Measurements from ENCODE around the gene FUT9.
A peak's percentile ranks its signal among the peaks of the same experiment; 100 is the strongest.

Gene FUT9

GRCh38 chr6:96075826-96076225, 60.1 kb downstream of the FUT9 start:
- in situ Hi-C loops (cut with HindIII; ENCODE audit: low sequenced_read_pairs): no loop called here
- H3K4me3 ChIP-seq (ENCODE audit: low read depth, low read length): no peak overlapping the region
- no peak for TF ChIP-seq CTCF (IDR thresholded peaks at IDR 0.05; ENCODE audit: low read depth, low read length, missing control alignments)
- DNase-seq (ENCODE audit: low read depth): no peak

- no peak for DNase-seq (ENCODE audit: low read depth)
- in situ Hi-C loops (cut with HindIII; ENCODE audit: low sequenced_read_pairs): no loop called here
- TF ChIP-seq CTCF (IDR thresholded peaks at IDR 0.05; ENCODE audit: low read depth, low read length, missing control alignments): no peak
- no peak overlapping the region for H3K4me3 ChIP-seq (ENCODE audit: low read depth, low read length)
These were observed 71.0 kb downstream of the FUT9 start for GRCh38 chr6:96086745-96087144.

DNA sequence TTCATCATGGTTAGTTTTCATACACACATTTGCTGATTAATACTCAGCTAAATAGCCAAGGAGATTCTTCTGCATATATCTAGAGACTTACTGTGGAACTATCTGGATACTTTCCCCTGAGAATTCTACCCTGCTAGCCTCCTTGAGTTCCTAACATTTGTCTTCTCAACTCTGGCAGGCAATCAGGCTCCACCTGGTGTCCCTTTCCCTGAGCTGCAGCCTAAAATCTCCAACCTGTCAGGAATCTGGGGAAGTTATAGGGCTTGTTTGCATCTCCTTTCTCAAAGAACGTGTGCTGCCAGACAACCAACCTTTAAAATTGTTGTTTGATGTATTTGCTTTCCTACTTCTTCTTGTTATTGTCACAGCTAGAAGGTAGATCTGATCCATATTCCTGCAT, 73.4 kb downstream of the FUT9 start:
- in situ Hi-C loops (cut with HindIII; ENCODE audit: low sequenced_read_pairs): no loop called here
- peak; percentile 1 for DNase-seq (ENCODE audit: low read depth)
- peak; percentile 54 for TF ChIP-seq CTCF (IDR thresholded peaks at IDR 0.05; ENCODE audit: low read depth, low read length, missing control alignments)
- no peak overlapping the region for H3K4me3 ChIP-seq (ENCODE audit: low read depth, low read length)

DNA sequence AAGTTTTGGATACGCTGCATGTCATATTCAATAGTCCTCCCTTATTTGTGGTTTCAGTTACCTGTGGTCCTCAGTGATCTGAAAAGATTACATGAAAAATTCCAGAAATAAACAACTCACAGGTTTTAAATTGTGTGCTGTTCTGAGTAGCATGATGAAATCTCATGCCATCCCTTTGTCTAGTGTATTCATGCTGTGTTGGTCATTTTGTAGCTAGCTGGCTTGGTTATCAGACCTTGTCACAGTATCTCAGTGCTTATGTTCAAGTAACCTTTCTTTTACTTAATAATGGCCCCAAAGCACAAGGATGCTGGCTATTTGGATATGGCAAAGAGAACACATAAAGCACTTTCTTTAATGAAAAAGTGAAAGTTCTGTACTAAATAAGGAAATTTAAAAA, 78.3 kb downstream of the FUT9 start:
- no peak for DNase-seq (ENCODE audit: low read depth)
- in situ Hi-C loops (cut with HindIII; ENCODE audit: low sequenced_read_pairs): no loop called here
- H3K4me3 ChIP-seq (ENCODE audit: low read depth, low read length): no peak overlapping the region
- no peak for TF ChIP-seq CTCF (IDR thresholded peaks at IDR 0.05; ENCODE audit: low read depth, low read length, missing control alignments)

DNA sequence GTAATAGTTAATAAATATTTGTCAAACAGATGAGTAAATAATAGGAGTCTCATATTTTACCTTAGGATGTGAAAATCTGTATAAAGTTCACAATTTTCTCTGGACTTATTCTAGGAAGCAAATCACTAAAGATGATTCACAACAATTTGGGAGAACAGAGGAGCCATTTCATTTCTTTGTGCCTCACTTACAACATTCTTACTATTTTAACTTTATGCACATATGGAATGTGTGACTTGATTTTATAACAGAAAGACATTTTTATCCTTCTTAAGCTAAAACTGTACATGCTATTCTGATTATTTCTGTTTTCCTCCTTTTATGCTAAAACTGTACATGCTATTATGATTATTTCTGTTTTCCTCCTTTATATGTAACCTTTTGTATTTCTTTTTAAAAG, 83.3 kb downstream of the FUT9 start:
- H3K4me3 ChIP-seq (ENCODE audit: low read depth, low read length): no peak overlapping the region
- in situ Hi-C loops (cut with HindIII; ENCODE audit: low sequenced_read_pairs): no loop called here
- no peak for TF ChIP-seq CTCF (IDR thresholded peaks at IDR 0.05; ENCODE audit: low read depth, low read length, missing control alignments)
- no peak for DNase-seq (ENCODE audit: low read depth)

DNA sequence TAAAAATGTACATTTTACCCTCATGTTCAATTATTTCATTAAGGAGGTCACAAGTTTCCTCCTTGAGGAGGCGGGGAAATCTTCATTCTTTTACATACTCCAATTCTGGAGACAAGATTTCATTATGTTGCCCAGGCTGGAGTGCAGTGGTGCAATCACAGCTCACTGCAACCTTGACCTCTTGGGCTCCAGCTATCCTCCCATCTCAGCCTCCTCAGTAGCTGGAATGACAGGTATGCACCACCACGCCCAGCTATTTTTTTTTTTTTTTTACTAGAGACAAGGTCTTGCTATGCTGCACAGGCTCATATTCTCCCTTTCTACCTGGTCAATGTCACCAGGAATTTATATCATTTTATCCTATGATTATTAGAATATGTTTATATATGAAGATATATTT, 85.8 kb downstream of the FUT9 start:
- in situ Hi-C loops (cut with HindIII; ENCODE audit: low sequenced_read_pairs): no loop called here
- no peak overlapping the region for H3K4me3 ChIP-seq (ENCODE audit: low read depth, low read length)
- no peak for TF ChIP-seq CTCF (IDR thresholded peaks at IDR 0.05; ENCODE audit: low read depth, low read length, missing control alignments)
- DNase-seq (ENCODE audit: low read depth): no peak

GRCh38 chr6:96104910-96105309, 89.1 kb downstream of the FUT9 start:
- TF ChIP-seq CTCF (IDR thresholded peaks at IDR 0.05; ENCODE audit: low read depth, low read length, missing control alignments): no peak
- in situ Hi-C loops (cut with HindIII; ENCODE audit: low sequenced_read_pairs): no loop called here

More at GRCh38 chr6:96104910-96105309, 89.1 kb downstream of the FUT9 start:
- DNase-seq (ENCODE audit: low read depth): no peak
- no peak overlapping the region for H3K4me3 ChIP-seq (ENCODE audit: low read depth, low read length)
